ENCODE results near the gene TCF7L1.

The TCF7L1 gene

GRCh38 chr2:85230679-85231467 is 97.7 kb downstream of the TCF7L1 start:
- no peak for TF ChIP-seq CTCF (IDR thresholded peaks at IDR 0.05; ENCODE audit: low read depth, low read length)
- no peak for DNase-seq (ENCODE audit: extremely low read depth, low read depth)

- no peak for DNase-seq (ENCODE audit: extremely low read depth, low read depth)
- TF ChIP-seq CTCF (IDR thresholded peaks at IDR 0.05; ENCODE audit: low read depth, low read length): no peak
Measured at GRCh38 chr2:85231468-85231805, 98.2 kb downstream of the TCF7L1 start.

- DNase-seq (ENCODE audit: extremely low read depth, low read depth): no peak
- TF ChIP-seq CTCF (IDR thresholded peaks at IDR 0.05; ENCODE audit: low read depth, low read length): no peak
Measured at GRCh38 chr2:85231952-85232351, 98.8 kb downstream of the TCF7L1 start.

GRCh38 chr2:85234868-85235267 is 101.7 kb downstream of the TCF7L1 start:
- TF ChIP-seq CTCF (IDR thresholded peaks at IDR 0.05; ENCODE audit: low read depth, low read length): no peak
- no peak for DNase-seq (ENCODE audit: extremely low read depth, low read depth)

- TF ChIP-seq CTCF (IDR thresholded peaks at IDR 0.05; ENCODE audit: low read depth, low read length): no peak
- DNase-seq (ENCODE audit: extremely low read depth, low read depth): no peak
Measured at GRCh38 chr2:85235281-85235680, 102.1 kb downstream of the TCF7L1 start.

GRCh38 chr2:85236084-85236483 is 102.9 kb downstream of the TCF7L1 start:
- TF ChIP-seq CTCF (IDR thresholded peaks at IDR 0.05; ENCODE audit: low read depth, low read length): no peak
- DNase-seq (ENCODE audit: extremely low read depth, low read depth): no peak

- TF ChIP-seq CTCF (IDR thresholded peaks at IDR 0.05; ENCODE audit: low read depth, low read length): no peak
Measured at GRCh38 chr2:85237849-85238565, 104.8 kb downstream of the TCF7L1 start.

More at GRCh38 chr2:85237849-85238565, 104.8 kb downstream of the TCF7L1 start:
- no peak for DNase-seq (ENCODE audit: extremely low read depth, low read depth)
